ENCODE data around the gene DHCR24.

DNA sequence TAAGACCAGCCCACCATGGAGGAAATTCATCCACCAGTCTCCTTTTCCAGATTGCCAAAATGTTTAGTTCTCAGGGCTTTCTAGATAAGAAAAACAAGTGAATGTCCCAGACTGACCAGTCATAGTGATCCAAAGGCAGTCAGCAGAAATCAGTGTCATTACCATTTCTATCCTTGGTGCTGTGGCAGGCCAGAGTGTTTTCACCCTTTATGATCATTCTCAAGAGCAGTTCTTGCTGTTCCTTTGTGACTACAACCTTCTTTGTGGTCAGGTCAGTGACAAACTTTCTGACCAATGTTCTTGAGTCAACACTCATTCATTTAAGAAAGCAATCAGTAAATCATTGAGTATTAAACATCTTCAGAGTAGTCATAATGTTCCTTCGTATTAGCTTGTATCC lies 7.3 kb upstream of the DHCR24 start:
- TF ChIP-seq, protein P1, sequence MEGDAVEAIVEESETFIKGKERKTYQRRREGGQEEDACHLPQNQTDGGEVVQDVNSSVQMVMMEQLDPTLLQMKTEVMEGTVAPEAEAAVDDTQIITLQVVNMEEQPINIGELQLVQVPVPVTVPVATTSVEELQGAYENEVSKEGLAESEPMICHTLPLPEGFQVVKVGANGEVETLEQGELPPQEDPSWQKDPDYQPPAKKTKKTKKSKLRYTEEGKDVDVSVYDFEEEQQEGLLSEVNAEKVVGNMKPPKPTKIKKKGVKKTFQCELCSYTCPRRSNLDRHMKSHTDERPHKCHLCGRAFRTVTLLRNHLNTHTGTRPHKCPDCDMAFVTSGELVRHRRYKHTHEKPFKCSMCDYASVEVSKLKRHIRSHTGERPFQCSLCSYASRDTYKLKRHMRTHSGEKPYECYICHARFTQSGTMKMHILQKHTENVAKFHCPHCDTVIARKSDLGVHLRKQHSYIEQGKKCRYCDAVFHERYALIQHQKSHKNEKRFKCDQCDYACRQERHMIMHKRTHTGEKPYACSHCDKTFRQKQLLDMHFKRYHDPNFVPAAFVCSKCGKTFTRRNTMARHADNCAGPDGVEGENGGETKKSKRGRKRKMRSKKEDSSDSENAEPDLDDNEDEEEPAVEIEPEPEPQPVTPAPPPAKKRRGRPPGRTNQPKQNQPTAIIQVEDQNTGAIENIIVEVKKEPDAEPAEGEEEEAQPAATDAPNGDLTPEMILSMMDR (conservative IDR thresholded peaks at IDR 0.05 in 1 of 2, IDR thresholded peaks at IDR 0.05 in 1 of 2; ENCODE audit: extremely low read depth in 1 of 2, insufficient read depth in 1 of 2, low read depth in 1 of 2, low read length in 2 of 2) = no peak
- TF ChIP-seq EZH2 (IDR thresholded peaks at IDR 0.05; ENCODE audit: borderline replicate concordance, low read length) = no peak

All from mammary epithelial cell (primary cell).